PC-3 (cell line): Measurements from ENCODE around the gene PAX7. TPM values are rescaled to one million over a fixed set of nuclear protein-coding genes. Genes with fewer than 3 reads are reported as not detected.

Experiments
- ATAC-seq: fragments of 200-7000 bp; cut with Tn5 transposase; 2 replicates; pipeline ENCODE4 v1.9.1; 2020; ENCODE audit warnings: mild to moderate bottlenecking, moderate library complexity
- BruUV-seq: library from RNA; stranded (reverse); fragments of 400-500 nt; replicated peaks from 2 replicates; lab custom pipeline; 2021; lab: Mats Ljungman, UMichigan
- CTCF ChIA-PET: fragments of 300-600 bp; sonication (Branson Sonifier 250); formaldehyde crosslinking; loops from one replicate; lab custom pipeline; 2022; ENCODE audit warnings: antibody characterized with exemption; lab: Charles Lee
- POLR2A ChIA-PET: fragments of 300-600 bp; sonication (Branson Sonifier 250); formaldehyde crosslinking; loops from one replicate; lab custom pipeline; 2022; ENCODE audit warnings: antibody characterized with exemption; ENCODE audit not compliant: unreplicated experiment; lab: Charles Lee
- DNase-seq: peaks from one replicate; pipeline ENCODE4 v3.0.0-alpha.2; 2015
- H2AFZ ChIP-seq: fragments of 300-600 bp; sonication (generic); 2 replicates; pipeline ENCODE4 v1.6.0; 2016; ENCODE audit warnings: antibody characterized with exemption, low read length
- H3F3A ChIP-seq: fragments of 300-600 bp; sonication (generic); one replicate; pipeline ENCODE4 v1.6.0; 2017; ENCODE audit warnings: antibody characterized with exemption, low read length, control low read depth, mild to moderate bottlenecking; ENCODE audit not compliant: unreplicated experiment
- H3K27ac ChIP-seq: fragments of 300-600 bp; sonication (generic); 2 replicates; pipeline ENCODE4 v1.5.1; 2016; ENCODE audit warnings: mild to moderate bottlenecking, low read length
- H3K27me3 ChIP-seq: fragments of 300-600 bp; sonication (generic); 2 replicates; pipeline ENCODE4 v1.6.1; 2016; ENCODE audit warnings: low read length, mixed read lengths
- H3K36me3 ChIP-seq: fragments of 300-600 bp; sonication (generic); 2 replicates; pipeline ENCODE4 v1.6.1; 2016; ENCODE audit warnings: low read depth, mixed run types, low read length, mixed read lengths
- H3K4me1 ChIP-seq: fragments of 300-600 bp; sonication (generic); 2 replicates; pipeline ENCODE4 v1.5.1; 2016; ENCODE audit warnings: low read length; ENCODE audit not compliant: insufficient read depth
- H3K4me2 ChIP-seq: fragments of 300-600 bp; sonication (generic); 2 replicates; pipeline ENCODE4 v1.6.0; 2016; ENCODE audit warnings: low read length
- H3K4me3 ChIP-seq: fragments of 300-600 bp; sonication (generic); 2 replicates; pipeline ENCODE4 v1.5.1; 2016; ENCODE audit warnings: mild to moderate bottlenecking, low read length, mixed read lengths
- H3K79me2 ChIP-seq: fragments of 300-600 bp; sonication (generic); 2 replicates; pipeline ENCODE4 v1.6.1; 2017; ENCODE audit warnings: low read length, mixed read lengths
- H3K9ac ChIP-seq: fragments of 300-600 bp; sonication (generic); 2 replicates; pipeline ENCODE4 v1.6.0; 2016; ENCODE audit warnings: mild to moderate bottlenecking, low read length
- H3K9me2 ChIP-seq: fragments of 300-600 bp; sonication (generic); replicated peaks from 2 replicates; pipeline ENCODE4 v1.6.1; 2016; ENCODE audit warnings: mixed run types, low read length, mixed read lengths
- H3K9me3 ChIP-seq: fragments of 300-600 bp; sonication (generic); 2 replicates; pipeline ENCODE4 v1.6.1; 2016; ENCODE audit warnings: low read length, mixed read lengths
- H4K20me1 ChIP-seq: fragments of 300-600 bp; sonication (generic); 2 replicates; pipeline ENCODE4 v1.6.1; 2016; ENCODE audit warnings: low read length, mixed read lengths
- EZH2 ChIP-seq: fragments of 300-600 bp; sonication (generic); IDR thresholded peaks from one replicate; pipeline ENCODE4 v1.6.1; 2017; ENCODE audit warnings: antibody characterized with exemption, mild to moderate bottlenecking, low read length; ENCODE audit not compliant: unreplicated experiment
- EZH2phosphoT487 ChIP-seq: fragments of 300-600 bp; sonication (generic); IDR thresholded peaks from 2 replicates; pipeline ENCODE4 v1.6.1; 2018; ENCODE audit warnings: mild to moderate bottlenecking, antibody characterized with exemption, low read length, borderline replicate concordance
- intact Hi-C: fragments of 100-400 bp; cut with micrococcal nuclease; formaldehyde crosslinking; loops from 2 replicates; pipeline ENCODE4 v1.9.0; 2023
- total RNA-seq: library from RNA; depleted of rRNA; stranded (reverse); fragments of >200 nt; gene quantifications from 2 replicates; pipeline ENCODE4 v1.2.3, GENCODE V29; 2014
- TF ChIP-seq, protein P1 (sequence below): fragments of 300-600 bp; sonication (generic); conservative IDR thresholded peaks from 2 replicates; pipeline ENCODE4 v1.5.1; 2017; ENCODE audit warnings: antibody characterized with exemption, low read depth, mild to moderate bottlenecking, low read length

Gene PAX7
- total RNA-seq, 1 experiment from 2014 or later: not detected

DNA sequence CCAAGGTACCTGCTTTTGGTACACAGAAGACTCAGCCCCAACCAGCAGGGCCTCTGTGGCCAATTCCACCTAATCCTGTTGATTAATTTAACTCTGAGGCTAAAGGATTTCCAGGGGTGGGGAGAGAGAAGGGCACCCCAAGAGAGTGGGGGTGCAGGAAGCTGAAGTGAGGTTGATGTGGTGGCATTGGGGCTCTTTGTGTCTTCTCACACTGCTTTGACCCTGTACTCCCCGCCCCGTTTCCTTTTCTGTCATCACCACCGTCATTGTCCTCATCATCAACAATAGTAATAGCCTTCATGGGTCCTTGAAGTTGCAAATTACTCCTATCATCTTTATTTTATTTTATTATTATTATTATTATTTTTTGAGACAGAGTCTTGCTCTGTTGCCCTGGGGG is 55.9 kb downstream of the PAX7 start:
- Histone ChIP-seq H3K27ac (no peak overlapping the region), H3K79me2 (no peaks in the 10 kb centered on the region), H4K20me1 (no peaks in the 10 kb centered on the region), H3K9me3 (no peaks in the 10 kb centered on the region), H3K27me3 (peaks cover 13% of the 10 kb centered on the region), H3F3A (no peaks in the 10 kb centered on the region), H3K36me3 (no peaks in the 10 kb centered on the region), H2AFZ (no peak overlapping the region), H3K4me3 (no peak overlapping the region), H3K9me2 (no peaks in the 10 kb centered on the region), H3K4me1 (no peaks in the 10 kb centered on the region), H3K9ac (no peak overlapping the region), H3K4me2 (no peak overlapping the region)
- ATAC-seq: no peak
- TF ChIP-seq, protein P1, sequence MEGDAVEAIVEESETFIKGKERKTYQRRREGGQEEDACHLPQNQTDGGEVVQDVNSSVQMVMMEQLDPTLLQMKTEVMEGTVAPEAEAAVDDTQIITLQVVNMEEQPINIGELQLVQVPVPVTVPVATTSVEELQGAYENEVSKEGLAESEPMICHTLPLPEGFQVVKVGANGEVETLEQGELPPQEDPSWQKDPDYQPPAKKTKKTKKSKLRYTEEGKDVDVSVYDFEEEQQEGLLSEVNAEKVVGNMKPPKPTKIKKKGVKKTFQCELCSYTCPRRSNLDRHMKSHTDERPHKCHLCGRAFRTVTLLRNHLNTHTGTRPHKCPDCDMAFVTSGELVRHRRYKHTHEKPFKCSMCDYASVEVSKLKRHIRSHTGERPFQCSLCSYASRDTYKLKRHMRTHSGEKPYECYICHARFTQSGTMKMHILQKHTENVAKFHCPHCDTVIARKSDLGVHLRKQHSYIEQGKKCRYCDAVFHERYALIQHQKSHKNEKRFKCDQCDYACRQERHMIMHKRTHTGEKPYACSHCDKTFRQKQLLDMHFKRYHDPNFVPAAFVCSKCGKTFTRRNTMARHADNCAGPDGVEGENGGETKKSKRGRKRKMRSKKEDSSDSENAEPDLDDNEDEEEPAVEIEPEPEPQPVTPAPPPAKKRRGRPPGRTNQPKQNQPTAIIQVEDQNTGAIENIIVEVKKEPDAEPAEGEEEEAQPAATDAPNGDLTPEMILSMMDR: no peak
- TF ChIP-seq EZH2: no peak
- TF ChIP-seq EZH2phosphoT487: no peak
- no TSS peak for BruUV-seq
- ChIA-PET POLR2A (no interaction called here), CTCF (no interaction called here)
- intact Hi-C loops: no loop called here
- DNase-seq: no peak

DNA sequence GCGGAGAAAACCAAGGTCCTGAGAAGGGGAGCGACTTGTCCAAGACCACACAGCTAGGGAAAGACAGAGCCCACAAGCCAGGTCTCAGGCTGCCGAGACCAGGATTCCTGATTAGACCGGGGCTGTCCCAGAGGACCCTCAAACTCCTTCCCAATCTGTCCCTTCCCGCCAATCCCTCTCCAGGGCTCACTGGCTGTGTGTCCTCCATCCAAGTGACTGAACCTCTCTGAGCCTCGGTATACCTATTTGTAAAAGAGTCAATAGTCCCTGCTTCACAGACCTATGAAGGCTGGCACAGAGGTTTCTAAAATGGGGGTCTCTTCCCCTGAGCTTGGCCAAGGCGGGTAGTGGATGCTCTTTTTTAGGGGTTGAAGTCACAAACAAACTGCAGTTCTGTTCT is 56.6 kb downstream of the PAX7 start:
- Histone ChIP-seq H4K20me1 (no peaks in the 10 kb centered on the region), H3K9ac (no peak overlapping the region), H3K4me3 (no peak overlapping the region), H3K79me2 (no peaks in the 10 kb centered on the region), H3K4me1 (no peaks in the 10 kb centered on the region), H3K4me2 (no peak overlapping the region), H3K36me3 (no peaks in the 10 kb centered on the region), H3K27me3 (peaks cover 13% of the 10 kb centered on the region), H3F3A (no peaks in the 10 kb centered on the region), H3K27ac (no peak overlapping the region), H3K9me2 (no peaks in the 10 kb centered on the region), H2AFZ (no peak overlapping the region), H3K9me3 (no peaks in the 10 kb centered on the region)
- POLR2A ChIA-PET: no interaction called here
- ATAC-seq (no peak), DNase-seq (no peak)
- intact Hi-C loops: no loop called here
- TF ChIP-seq, protein P1: no peak
- TF ChIP-seq EZH2phosphoT487 (no peak), EZH2 (no peak)
- BruUV-seq: no TSS peak
- CTCF ChIA-PET: no interaction called here

DNA sequence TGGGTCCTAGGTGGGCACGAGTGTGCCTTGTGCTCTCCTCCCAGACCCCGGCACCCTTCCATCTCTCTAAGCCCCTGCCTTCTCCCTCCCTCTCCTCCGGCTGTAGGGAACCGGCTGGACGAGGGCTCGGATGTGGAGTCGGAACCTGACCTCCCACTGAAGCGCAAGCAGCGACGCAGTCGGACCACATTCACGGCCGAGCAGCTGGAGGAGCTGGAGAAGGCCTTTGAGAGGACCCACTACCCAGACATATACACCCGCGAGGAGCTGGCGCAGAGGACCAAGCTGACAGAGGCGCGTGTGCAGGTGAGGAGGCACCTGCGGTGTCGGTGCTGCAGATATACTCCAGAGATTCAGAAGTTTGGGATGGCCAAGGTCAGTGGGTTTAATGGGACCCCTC is 61.0 kb downstream of the PAX7 start:
- no TSS peak for BruUV-seq
- TF ChIP-seq EZH2phosphoT487 (no peak), EZH2 (no peak)
- TF ChIP-seq, protein P1: no peak
- Histone ChIP-seq H3K9me2 (no peaks in the 10 kb centered on the region), H2AFZ (no peak overlapping the region), H4K20me1 (no peaks in the 10 kb centered on the region), H3K36me3 (no peaks in the 10 kb centered on the region), H3K79me2 (no peaks in the 10 kb centered on the region), H3K27ac (no peak overlapping the region), H3K4me3 (no peak overlapping the region), H3K9me3 (no peaks in the 10 kb centered on the region), H3K27me3 (peaks cover 34% of the 10 kb centered on the region), H3F3A (no peaks in the 10 kb centered on the region), H3K4me2 (no peak overlapping the region), H3K9ac (no peak overlapping the region), H3K4me1 (no peaks in the 10 kb centered on the region)
- ChIA-PET CTCF (no interaction called here), POLR2A (no interaction called here)
- intact Hi-C loops: no loop called here
- ATAC-seq (no peak), DNase-seq (no peak)
